GM18498 (cell line): ENCODE results near the gene FAM168A.

Experiments
- ATAC-seq: cut with Tn5 transposase; IDR thresholded peaks from one replicate; pipeline ENCODE4 v1.9.1; 2021; ENCODE audit warnings: mild to moderate bottlenecking, moderate library complexity; ENCODE audit not compliant: unreplicated experiment

Gene FAM168A

GRCh38 chr11:73429121-73429750, 168.7 kb downstream of the FAM168A start:
- no peak for ATAC-seq

GRCh38 chr11:73428699-73429098, 169.2 kb downstream of the FAM168A start:
- no peak for ATAC-seq

- no peak for ATAC-seq
These were observed 169.7 kb downstream of the FAM168A start for GRCh38 chr11:73428227-73428626.

- ATAC-seq = no peak
These were observed 171.6 kb downstream of the FAM168A start for GRCh38 chr11:73426219-73426850.

GRCh38 chr11:73425108-73425507, 172.8 kb downstream of the FAM168A start:
- ATAC-seq = no peak

GRCh38 chr11:73423506-73423905, 174.4 kb downstream of the FAM168A start:
- no peak for ATAC-seq

- no peak for ATAC-seq
These were observed 175.0 kb downstream of the FAM168A start for GRCh38 chr11:73422886-73423285.

GRCh38 chr11:73420136-73420535, 177.8 kb downstream of the FAM168A start:
- ATAC-seq = no peak

GRCh38 chr11:73416786-73417185, 181.1 kb downstream of the FAM168A start:
- no peak for ATAC-seq

- ATAC-seq = no peak
These were observed 181.9 kb downstream of the FAM168A start for GRCh38 chr11:73415854-73416615.

GRCh38 chr11:73414977-73415651, 182.8 kb downstream of the FAM168A start:
- ATAC-seq = no peak

GRCh38 chr11:73413256-73413655, 184.7 kb downstream of the FAM168A start:
- no peak for ATAC-seq

- ATAC-seq = no peak
These were observed 185.6 kb downstream of the FAM168A start for GRCh38 chr11:73412308-73412707.

- no peak for ATAC-seq
These were observed 186.9 kb downstream of the FAM168A start for GRCh38 chr11:73411031-73411430.

- ATAC-seq = no peak
These were observed 187.3 kb downstream of the FAM168A start for GRCh38 chr11:73410627-73411026.

- ATAC-seq = no peak
These were observed 188.5 kb downstream of the FAM168A start for GRCh38 chr11:73409431-73409830.

- no peak for ATAC-seq
These were observed 191.3 kb downstream of the FAM168A start for GRCh38 chr11:73406619-73407018.

- no peak for ATAC-seq
These were observed 191.8 kb downstream of the FAM168A start for GRCh38 chr11:73406131-73406530.

GRCh38 chr11:73405146-73405510, 192.8 kb downstream of the FAM168A start:
- ATAC-seq = no peak

GRCh38 chr11:73404506-73405145, 193.3 kb downstream of the FAM168A start:
- ATAC-seq = no peak

- ATAC-seq = no peak
These were observed 193.9 kb downstream of the FAM168A start for GRCh38 chr11:73404048-73404447.
